ENCODE data around the gene MRFAP1.

Gene MRFAP1

GRCh38 chr4:6643141-6643847 is 2.8 kb downstream of the MRFAP1 start:
- no peak for TF ChIP-seq CTCF (IDR thresholded peaks at IDR 0.05)

- no peak for TF ChIP-seq CTCF (IDR thresholded peaks at IDR 0.05)
Observed at GRCh38 chr4:6644792-6645530, 4.5 kb downstream of the MRFAP1 start.

- no peak for TF ChIP-seq CTCF (IDR thresholded peaks at IDR 0.05)
Observed at GRCh38 chr4:6647169-6647568, 6.7 kb downstream of the MRFAP1 start.

- no peak for TF ChIP-seq CTCF (IDR thresholded peaks at IDR 0.05)
Observed at GRCh38 chr4:6647582-6648230, 7.2 kb downstream of the MRFAP1 start.

- no peak for TF ChIP-seq CTCF (IDR thresholded peaks at IDR 0.05)
Observed at GRCh38 chr4:6649216-6649615, 8.7 kb downstream of the MRFAP1 start.

- TF ChIP-seq CTCF (IDR thresholded peaks at IDR 0.05), result no peak
Observed at GRCh38 chr4:6655924-6656323, 15.4 kb downstream of the MRFAP1 start.

GRCh38 chr4:6657242-6658208 is 17.0 kb downstream of the MRFAP1 start:
- TF ChIP-seq CTCF (IDR thresholded peaks at IDR 0.05), result no peak

Measured in LNCAP (cell line).